GM19397 (cell line): Measurements from ENCODE around the gene BAK1.
"Not testable (repeated sequence)": the region's sequence is repeated elsewhere in the genome, so short reads cannot be mapped to it uniquely, and the experiment has no call there.

Experiments used
- ATAC-seq: cut with Tn5 transposase; IDR thresholded peaks from one replicate; pipeline ENCODE4 v1.9.1; 2021; ENCODE audit warnings: mild to moderate bottlenecking, moderate library complexity; ENCODE audit not compliant: unreplicated experiment

Gene BAK1

GRCh38 chr6:33552883-33553282 lies 27.2 kb downstream of the BAK1 start:
- not testable (repeated sequence) for ATAC-seq

GRCh38 chr6:33552252-33552651 lies 27.8 kb downstream of the BAK1 start:
- no peak for ATAC-seq

GRCh38 chr6:33551538-33551937 lies 28.5 kb downstream of the BAK1 start:
- ATAC-seq, result no peak

GRCh38 chr6:33549896-33550295 lies 30.2 kb downstream of the BAK1 start:
- ATAC-seq, result no peak

GRCh38 chr6:33549196-33549595 lies 30.9 kb downstream of the BAK1 start:
- ATAC-seq, result no peak

GRCh38 chr6:33547499-33547898 lies 32.6 kb downstream of the BAK1 start:
- ATAC-seq, result no peak

- no peak for ATAC-seq
Observed at GRCh38 chr6:33546766-33547165, 33.3 kb downstream of the BAK1 start.

GRCh38 chr6:33545292-33545691 lies 34.8 kb downstream of the BAK1 start:
- not testable (repeated sequence) for ATAC-seq

GRCh38 chr6:33543116-33543515 lies 37.0 kb downstream of the BAK1 start:
- no peak for ATAC-seq

- ATAC-seq, result no peak
Observed at GRCh38 chr6:33540768-33541167, 39.3 kb downstream of the BAK1 start.

GRCh38 chr6:33534702-33535101 lies 45.4 kb downstream of the BAK1 start:
- no peak for ATAC-seq

GRCh38 chr6:33533163-33533869 lies 46.8 kb downstream of the BAK1 start:
- not testable (repeated sequence) for ATAC-seq

- ATAC-seq, result not testable (repeated sequence)
Observed at GRCh38 chr6:33532431-33532830, 47.6 kb downstream of the BAK1 start.

- not testable (repeated sequence) for ATAC-seq
Observed at GRCh38 chr6:33530617-33531016, 49.5 kb downstream of the BAK1 start.
